Measurements from ENCODE around the gene RIN2.
"Not testable (repeated sequence)": the region's sequence is repeated elsewhere in the genome, so short reads cannot be mapped to it uniquely, and the experiment has no call there.

Gene RIN2

GRCh38 chr20:19738951-19739350, 19.1 kb upstream of the RIN2 start:
- no peak for DNase-seq

DNA sequence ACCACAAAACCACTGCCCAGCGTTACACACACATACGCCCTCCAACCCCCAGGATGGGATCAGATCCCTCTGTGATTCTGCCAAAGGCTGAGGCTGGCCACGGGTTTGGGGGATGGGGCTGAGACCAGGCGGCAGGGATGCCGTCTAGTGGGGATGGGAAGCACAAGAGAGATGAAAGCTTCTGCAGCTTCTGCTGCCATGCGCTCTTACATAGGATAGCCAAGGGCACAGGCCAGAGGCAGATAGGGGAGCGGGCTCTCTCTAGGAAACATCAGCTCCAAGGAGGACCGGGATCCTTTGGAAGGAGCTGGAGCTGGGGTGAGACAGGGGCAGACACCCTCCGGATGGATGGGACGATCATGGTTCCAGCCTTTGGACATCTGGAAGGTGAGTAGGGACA, 18.7 kb upstream of the RIN2 start:
- no peak for DNase-seq

DNA sequence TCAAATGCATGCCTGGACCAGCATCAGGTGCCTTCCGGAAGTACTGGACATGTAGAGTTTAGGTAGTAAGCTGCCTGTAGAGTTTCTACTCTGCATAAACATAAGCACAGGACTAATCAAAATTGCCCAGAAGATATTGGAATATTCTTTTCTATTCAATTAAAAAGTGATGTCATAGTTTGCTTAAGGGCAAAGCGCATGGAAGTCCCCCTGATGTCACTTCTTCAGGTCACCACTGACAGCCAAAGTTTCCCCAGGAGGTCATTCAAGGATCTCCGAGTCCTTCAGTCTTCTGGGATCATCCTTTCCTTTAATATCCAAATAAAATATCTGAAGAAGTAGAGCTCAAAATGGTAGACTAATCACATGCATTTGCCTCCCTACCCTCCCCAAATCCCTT, 17.5 kb upstream of the RIN2 start:
- DNase-seq = no peak

DNA sequence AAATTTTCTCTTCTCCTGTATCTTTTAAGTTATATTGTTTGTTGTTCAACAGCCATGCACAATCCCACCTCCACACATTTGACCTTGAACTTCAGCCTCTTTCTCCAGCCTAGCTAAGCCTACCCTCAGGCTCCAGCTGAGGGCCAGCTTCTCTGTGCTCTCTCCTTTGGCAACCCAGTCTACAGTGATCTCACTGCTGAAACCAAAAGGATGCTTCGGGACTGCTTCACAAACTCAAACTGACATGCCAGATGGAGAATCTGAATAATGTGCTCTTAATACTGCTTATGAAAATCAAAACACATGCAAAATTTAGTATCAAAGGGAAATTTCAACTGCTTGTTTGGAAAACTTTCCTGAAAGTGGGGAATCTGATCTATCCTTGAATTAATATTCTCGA, 16.1 kb upstream of the RIN2 start:
- DNase-seq = no peak

- DNase-seq = no peak
Observed at GRCh38 chr20:19742974-19743639, 15.0 kb upstream of the RIN2 start.

DNA sequence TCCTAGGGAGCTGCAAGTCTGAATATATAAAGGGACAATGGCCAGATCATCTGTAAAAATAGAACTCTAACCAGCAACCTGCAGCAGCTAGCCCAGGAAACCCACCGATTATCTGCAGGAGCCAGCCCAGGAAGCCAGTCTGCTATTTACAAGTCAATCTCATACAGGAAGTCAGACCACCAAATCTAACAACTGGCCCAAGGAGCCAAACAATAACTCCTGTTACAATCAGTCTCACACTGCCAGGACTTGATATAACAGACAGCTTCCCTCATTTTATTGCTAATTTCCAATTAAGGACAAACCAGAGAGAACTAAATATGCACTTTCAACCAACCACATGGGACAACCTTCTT, 14.4 kb upstream of the RIN2 start:
- no peak for DNase-seq

DNA sequence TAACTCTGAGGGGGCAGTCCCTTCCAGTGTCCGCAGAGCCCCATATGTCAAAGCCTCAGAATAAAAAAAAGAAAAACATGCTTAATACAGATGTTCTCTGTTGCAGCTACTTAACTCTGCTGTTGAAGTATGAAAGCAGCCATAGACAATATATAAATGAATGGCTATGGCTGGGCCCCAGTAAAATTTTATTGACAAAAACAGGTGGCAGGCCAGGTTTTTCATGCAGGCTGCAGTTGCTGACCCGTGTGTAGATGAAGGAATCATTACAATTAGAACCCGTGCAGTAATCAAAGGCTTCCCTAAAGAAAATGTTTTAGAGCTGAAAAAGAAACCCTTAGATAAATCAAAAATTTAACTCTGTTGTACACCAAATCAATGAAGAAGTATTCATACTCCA, 13.0 kb upstream of the RIN2 start:
- no peak for DNase-seq

DNA sequence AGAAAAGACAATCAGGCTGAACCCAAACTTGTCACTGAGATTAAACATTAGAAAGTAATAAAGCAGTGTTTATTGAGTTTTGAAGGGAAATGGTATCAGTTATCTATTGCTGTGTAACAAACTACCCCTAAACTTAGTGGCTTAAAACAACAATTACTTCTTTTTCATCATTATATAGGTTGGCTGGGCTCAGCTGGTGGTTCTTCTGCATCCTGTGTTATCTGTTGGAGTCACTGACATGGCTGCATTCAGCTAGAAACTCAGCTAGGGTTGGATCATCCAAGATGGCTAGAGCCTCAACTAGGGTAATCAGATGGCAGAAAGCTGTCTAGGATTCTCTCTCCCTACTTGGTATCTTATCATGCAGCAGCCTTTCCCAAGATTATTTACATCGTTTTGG, 12.5 kb upstream of the RIN2 start:
- DNase-seq = no peak

- DNase-seq = no peak
Observed at GRCh38 chr20:19746396-19746795, 11.7 kb upstream of the RIN2 start.

GRCh38 chr20:19747903-19748302, 10.2 kb upstream of the RIN2 start:
- no peak for DNase-seq

GRCh38 chr20:19748681-19749080, 9.4 kb upstream of the RIN2 start:
- no peak for DNase-seq

GRCh38 chr20:19749618-19750071, 8.4 kb upstream of the RIN2 start:
- no peak for DNase-seq

DNA sequence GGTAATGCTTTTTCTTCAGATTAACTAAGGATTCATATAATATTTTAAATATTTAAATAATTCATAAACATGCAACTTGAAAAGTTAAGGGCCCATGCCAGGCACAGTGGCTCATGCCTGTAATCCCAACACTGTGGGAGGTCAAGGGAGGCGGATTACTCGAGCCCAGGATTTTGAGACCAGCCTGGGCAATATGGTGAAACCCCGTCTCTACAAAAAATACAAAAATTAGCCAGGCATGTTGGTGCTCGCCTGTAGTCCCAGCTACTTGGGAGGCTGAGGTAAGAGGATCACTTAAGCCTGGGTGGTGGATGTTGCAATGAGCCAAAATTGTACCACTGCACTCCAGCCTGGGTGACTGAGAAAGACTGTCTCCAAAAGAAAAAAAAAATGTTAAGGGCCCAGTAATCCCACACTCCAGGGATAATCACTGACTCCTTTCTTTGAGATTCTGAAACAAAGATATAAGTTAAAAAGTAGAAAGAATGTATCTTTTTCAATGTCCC, 7.9 kb upstream of the RIN2 start:
- no peak for DNase-seq

DNA sequence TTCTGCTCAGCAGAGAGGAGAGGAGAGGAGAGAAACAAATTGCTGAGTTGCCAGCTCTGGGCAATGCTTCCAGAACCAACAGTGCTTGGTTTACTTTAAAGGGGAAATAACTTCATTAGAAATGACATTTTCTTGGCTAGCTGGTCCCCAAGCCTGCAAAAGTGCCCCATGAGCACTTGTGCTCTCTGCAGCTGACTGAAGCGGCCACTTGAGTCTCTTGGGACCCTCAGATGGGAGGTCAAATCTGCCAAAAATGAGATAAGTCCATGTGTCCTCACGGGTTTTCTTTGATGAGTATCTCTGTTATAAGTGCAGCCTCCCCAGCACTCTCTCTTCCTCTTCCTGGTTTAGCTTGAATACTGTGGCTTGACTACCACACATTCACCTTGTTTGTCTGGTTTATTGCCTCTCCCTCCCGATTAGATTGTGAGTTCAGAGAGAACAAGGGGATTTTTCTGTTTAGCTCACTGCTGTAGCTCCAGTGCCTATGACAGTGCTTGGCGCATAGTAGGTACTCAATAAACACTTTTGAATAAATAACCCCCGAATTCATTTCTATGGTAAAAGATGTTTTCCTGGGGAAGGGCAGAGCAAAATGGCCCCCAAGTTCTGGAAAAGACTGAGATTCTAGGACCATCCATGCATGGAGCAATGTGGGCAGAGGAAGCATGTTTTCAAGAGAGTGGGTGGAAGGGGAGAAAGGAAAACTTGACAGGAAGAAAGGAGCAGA, 7.0 kb upstream of the RIN2 start:
- DNase-seq = no peak

GRCh38 chr20:19754201-19754600, 3.9 kb upstream of the RIN2 start:
- not testable (repeated sequence) for DNase-seq

DNA sequence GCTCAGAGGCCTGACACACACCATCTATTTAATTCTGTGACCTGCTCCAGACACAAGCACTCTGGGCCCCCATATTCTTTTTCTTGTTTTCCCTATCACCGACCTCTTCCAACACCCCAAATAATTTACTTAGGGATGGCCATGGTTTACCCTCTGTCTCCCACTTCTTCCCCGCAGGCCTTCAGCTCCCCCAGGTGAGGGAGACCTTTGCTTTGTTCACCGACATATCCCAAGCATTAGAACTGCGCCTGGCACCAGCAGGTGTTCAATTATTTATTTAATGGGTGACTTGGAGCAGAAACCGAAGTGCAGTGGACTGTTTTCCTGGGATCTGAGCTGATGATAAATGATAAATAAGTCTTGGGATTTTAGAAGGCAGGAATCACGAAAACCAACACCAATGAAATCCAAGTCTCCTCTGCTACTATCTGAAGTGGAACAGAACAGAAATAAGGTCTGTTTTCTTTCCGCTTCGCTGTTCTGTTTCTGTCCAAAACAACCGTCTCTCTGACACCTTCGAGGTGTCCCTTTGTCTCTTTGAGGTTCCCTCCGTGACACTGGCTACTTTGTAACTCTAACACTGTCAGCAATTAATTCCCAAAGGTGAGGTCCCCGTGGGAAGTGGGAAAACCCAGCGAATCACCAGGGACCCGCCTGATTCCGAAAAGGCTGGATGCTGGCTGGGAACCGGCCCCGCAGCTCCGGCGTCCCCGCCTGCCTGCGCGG, 1.1 kb upstream of the RIN2 start:
- DNase-seq = no peak

- no peak for DNase-seq
Observed at GRCh38 chr20:19757487-19758132, 448 bp upstream of the RIN2 start.

GRCh38 chr20:19758501-19759331, 658 bp downstream of the RIN2 start:
- no peak for DNase-seq

GRCh38 chr20:19760371-19760721, 2.3 kb downstream of the RIN2 start:
- no peak for DNase-seq

GRCh38 chr20:19761326-19761725, 3.3 kb downstream of the RIN2 start:
- no peak for DNase-seq

- no peak for DNase-seq
Observed at GRCh38 chr20:19761841-19762240, 3.8 kb downstream of the RIN2 start.

DNA sequence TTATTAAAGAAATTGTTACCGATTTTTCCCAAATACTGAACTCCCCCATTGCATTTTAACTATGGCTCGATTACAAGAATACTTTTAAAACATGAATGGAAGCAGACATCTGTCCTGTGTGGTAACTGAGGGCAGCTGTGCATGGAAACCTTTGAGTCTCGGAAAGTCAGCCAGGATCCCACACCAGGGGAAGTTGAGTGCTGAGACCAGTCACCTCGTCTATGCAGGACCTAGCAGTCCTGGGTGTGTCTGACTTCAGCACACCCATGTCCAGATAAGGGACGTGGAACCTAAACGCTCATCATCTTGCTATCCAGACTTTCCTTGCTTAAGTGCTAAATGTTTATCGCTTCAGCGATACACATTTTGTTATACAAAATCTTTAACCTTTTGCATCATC, 6.1 kb downstream of the RIN2 start:
- DNase-seq = no peak

GRCh38 chr20:19765266-19765665, 7.2 kb downstream of the RIN2 start:
- DNase-seq = no peak

Measured in activated naive CD4-positive, alpha-beta T cell treated with anti-CD3 and anti-CD28 coated beads, Interleukin-2, amount 50 U/mL, for 16 hours (primary cell).